GM06990 (cell line): Measurements from ENCODE around the gene ULK4.
"Not testable (repeated sequence)": the region's sequence is repeated elsewhere in the genome, so short reads cannot be mapped to it uniquely, and the experiment has no call there.

Experiments used
- DNase-seq: peaks from one replicate; pipeline ENCODE4 v3.0.0-alpha.2; 2011; ENCODE audit not compliant: insufficient read length; ENCODE audit errors: extremely low read depth
- H3K27me3 ChIP-seq: replicated peaks from 2 replicates; pipeline ENCODE4 v1.6.0; 2011; ENCODE audit warnings: low read length; ENCODE audit not compliant: control insufficient read depth, insufficient read depth
- H3K36me3 ChIP-seq: 2 replicates; pipeline ENCODE4 v1.5.1; 2011; ENCODE audit warnings: low read length; ENCODE audit not compliant: control insufficient read depth, insufficient read depth
- H3K4me3 ChIP-seq: replicated peaks from 2 replicates; pipeline ENCODE4 v1.5.1; 2011; ENCODE audit warnings: low read depth, mild to moderate bottlenecking, control low read depth, low read length
- TF ChIP-seq, protein P1 (sequence below): IDR thresholded peaks from 2 replicates; pipeline ENCODE4 v1.5.1; 2011; ENCODE audit warnings: low read length, control low read depth, mild to moderate bottlenecking, inconsistent platforms; ENCODE audit not compliant: insufficient read depth, poor library complexity, severe bottlenecking

The ULK4 gene

DNA sequence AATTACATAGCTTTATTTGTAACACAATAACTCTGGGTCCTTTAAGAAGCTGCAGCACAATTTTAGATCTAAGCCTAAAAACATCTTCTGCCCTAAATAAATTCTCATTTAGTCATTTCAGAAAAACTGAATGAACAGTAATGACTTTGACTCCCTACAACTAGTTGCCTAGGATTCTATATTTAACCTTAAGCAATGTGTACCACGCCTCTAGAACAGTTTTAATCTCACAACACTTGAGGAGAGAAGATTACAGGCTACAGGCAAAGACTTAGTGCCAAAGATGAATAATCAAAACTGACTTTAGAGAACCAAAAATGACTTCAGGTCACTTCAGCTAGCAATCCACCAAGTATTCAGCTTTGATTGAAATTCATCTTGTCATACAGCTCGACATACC, 192.8 kb downstream of the ULK4 start:
- TF ChIP-seq, protein P1, sequence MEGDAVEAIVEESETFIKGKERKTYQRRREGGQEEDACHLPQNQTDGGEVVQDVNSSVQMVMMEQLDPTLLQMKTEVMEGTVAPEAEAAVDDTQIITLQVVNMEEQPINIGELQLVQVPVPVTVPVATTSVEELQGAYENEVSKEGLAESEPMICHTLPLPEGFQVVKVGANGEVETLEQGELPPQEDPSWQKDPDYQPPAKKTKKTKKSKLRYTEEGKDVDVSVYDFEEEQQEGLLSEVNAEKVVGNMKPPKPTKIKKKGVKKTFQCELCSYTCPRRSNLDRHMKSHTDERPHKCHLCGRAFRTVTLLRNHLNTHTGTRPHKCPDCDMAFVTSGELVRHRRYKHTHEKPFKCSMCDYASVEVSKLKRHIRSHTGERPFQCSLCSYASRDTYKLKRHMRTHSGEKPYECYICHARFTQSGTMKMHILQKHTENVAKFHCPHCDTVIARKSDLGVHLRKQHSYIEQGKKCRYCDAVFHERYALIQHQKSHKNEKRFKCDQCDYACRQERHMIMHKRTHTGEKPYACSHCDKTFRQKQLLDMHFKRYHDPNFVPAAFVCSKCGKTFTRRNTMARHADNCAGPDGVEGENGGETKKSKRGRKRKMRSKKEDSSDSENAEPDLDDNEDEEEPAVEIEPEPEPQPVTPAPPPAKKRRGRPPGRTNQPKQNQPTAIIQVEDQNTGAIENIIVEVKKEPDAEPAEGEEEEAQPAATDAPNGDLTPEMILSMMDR: no peak
- Histone ChIP-seq H3K27me3 (no peaks in the 10 kb centered on the region), H3K36me3 (no peaks in the 10 kb centered on the region), H3K4me3 (no peak overlapping the region)
- DNase-seq: no peak

DNA sequence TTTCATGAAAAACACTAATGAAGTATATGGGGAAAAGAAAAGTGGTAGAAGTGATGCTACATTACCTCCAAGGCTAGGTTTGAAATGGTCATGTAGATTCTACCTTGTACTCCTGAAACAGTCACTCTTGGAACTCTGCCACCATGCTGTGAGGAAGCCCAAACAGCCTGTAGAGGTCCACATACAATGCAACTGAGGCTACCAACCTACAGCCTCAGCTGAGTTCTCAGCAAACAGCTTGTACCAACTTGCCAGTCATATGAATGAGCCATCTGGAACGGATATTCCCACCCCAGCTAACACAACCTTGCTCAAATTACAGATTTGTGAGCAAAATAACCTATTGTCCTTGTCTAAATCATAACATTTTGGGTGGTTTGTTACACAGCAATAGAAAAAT, 193.5 kb downstream of the ULK4 start:
- no peak for DNase-seq
- TF ChIP-seq, protein P1: no peak
- Histone ChIP-seq H3K36me3 (no peaks in the 10 kb centered on the region), H3K27me3 (no peaks in the 10 kb centered on the region), H3K4me3 (no peak overlapping the region)

DNA sequence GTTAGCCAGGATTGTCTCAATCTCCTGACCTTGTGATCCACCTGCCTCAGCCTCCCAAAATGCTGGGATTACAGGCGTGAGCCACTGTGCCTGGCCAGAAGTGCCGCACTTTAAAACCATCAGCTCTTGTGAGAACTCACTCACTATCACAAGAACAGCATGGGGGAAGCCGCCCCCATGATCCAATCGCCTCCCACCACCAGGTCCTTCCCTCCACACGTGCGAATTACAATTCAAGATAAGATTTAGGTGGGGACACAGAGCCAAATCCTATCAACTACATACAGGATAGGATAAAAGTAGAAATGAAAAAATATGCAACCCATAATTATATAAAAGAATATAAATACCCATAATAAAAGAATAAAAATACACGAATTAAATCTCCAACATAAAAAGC, 199.0 kb downstream of the ULK4 start:
- H3K36me3 ChIP-seq, H3K4me3 ChIP-seq, DNase-seq, H3K27me3 ChIP-seq: not testable (repeated sequence)

DNA sequence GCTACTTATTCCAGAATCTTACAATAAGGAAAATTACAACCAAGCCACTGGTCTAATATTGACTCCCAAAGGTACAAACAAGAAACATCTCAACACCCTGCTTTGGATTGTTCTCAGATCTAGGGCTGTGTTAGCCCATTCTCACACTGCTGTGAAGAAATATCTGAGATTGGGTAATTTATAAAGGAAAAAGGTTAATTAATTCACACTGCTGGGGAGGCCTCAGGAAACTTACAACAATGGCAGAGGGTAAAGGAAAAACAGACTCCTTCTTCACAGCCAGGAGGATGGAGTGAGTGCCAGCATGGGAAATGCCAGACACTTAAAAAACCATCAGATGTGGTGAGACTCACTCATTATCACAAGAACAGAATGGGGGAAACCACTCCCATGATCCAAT, 208.3 kb downstream of the ULK4 start:
- no peaks in the 10 kb centered on the region for H3K36me3 ChIP-seq
- TF ChIP-seq, protein P1: no peak
- H3K4me3 ChIP-seq: no peak overlapping the region
- no peak for DNase-seq
- H3K27me3 ChIP-seq: no peaks in the 10 kb centered on the region

DNA sequence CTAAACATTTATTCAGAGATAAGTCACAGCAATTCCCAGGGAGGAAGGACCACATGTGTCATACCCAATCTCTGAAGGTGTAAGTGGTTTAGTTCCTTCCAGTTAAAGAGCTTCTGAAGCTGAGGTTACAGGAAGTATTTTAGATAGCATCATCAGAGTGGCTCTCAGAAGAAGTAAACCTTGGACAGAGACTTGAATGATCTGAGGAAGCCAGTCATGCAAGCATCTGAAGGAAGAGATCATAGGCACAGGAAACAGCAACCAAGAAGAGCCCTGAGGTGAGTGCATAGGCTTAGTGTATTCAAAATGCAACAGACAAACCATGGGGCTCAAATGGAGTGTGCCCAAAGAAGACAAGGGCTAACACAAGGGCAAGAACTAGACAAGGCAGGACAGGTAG, 210.3 kb downstream of the ULK4 start:
- H3K4me3 ChIP-seq: no peak overlapping the region
- H3K36me3 ChIP-seq: no peaks in the 10 kb centered on the region
- DNase-seq: peak; percentile 5
- H3K27me3 ChIP-seq: no peaks in the 10 kb centered on the region
- TF ChIP-seq, protein P1: no peak

DNA sequence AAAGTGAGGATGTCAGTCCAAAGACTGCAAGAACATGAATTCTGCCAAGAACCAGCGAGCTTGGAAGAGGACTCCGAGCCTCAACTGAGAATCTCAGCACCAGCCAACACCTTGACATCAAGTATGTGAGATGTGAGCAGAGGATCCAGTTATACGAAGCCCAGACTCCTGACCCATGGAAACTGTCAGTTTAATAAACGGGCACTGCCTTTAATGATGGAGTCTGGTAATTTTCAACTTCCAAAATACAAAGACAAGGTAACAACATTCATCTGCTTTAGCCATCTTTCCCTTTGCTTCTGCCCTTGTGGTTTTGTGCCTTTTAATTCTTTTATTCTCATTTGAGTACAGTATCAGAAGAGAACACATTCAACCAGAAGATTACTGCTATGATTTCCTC, 211.9 kb downstream of the ULK4 start:
- Histone ChIP-seq H3K27me3 (no peaks in the 10 kb centered on the region), H3K36me3 (no peaks in the 10 kb centered on the region), H3K4me3 (no peak overlapping the region)
- DNase-seq: no peak
- TF ChIP-seq, protein P1: no peak
